ENCODE data around the gene KLF16. TPM values are rescaled to one million over a fixed set of nuclear protein-coding genes. Genes with fewer than 3 reads are reported as not detected.

KLF16 gene
- total RNA-seq, 1 donor from 2014 or later = 26.3 TPM

- Mint-ChIP-seq H3K27me3 (ENCODE audit: unreplicated experiment) (no peaks in the 10 kb centered on the region), H3K4me1 (ENCODE audit: unreplicated experiment) (peaks cover 5% of the 10 kb centered on the region), H3K4me3 (ENCODE audit: unreplicated experiment) (no peak overlapping the region), H3K27ac (ENCODE audit: unreplicated experiment) (no peak overlapping the region), H3K9me3 (ENCODE audit: unreplicated experiment) (no peaks in the 10 kb centered on the region), H3K36me3 (ENCODE audit: unreplicated experiment) (peaks cover 19% of the 10 kb centered on the region)
- no peak for DNase-seq (ENCODE audit: extremely low spot score, unreplicated experiment)
- no peak for TF ChIP-seq CTCF (IDR thresholded peaks at IDR 0.05)
Measured at GRCh38 chr19:1823020-1823419, 40.4 kb downstream of the KLF16 start.

- no peak for TF ChIP-seq CTCF (IDR thresholded peaks at IDR 0.05)
- Mint-ChIP-seq H3K4me3 (ENCODE audit: unreplicated experiment) (no peak overlapping the region), H3K27me3 (ENCODE audit: unreplicated experiment) (no peaks in the 10 kb centered on the region), H3K4me1 (ENCODE audit: unreplicated experiment) (peaks cover 5% of the 10 kb centered on the region), H3K36me3 (ENCODE audit: unreplicated experiment) (peaks cover 20% of the 10 kb centered on the region), H3K9me3 (ENCODE audit: unreplicated experiment) (no peaks in the 10 kb centered on the region), H3K27ac (ENCODE audit: unreplicated experiment) (no peak overlapping the region)
- DNase-seq (ENCODE audit: extremely low spot score, unreplicated experiment) = no peak
Measured at GRCh38 chr19:1822210-1822609, 41.2 kb downstream of the KLF16 start.

GRCh38 chr19:1819341-1820255 lies 43.8 kb downstream of the KLF16 start:
- no peaks in the 10 kb centered on the region for H3K27me3 Mint-ChIP-seq (ENCODE audit: unreplicated experiment)
- no peaks in the 10 kb centered on the region for H3K9me3 Mint-ChIP-seq (ENCODE audit: unreplicated experiment)
- no peak for TF ChIP-seq CTCF (IDR thresholded peaks at IDR 0.05)
- peaks cover 19% of the 10 kb centered on the region for H3K36me3 Mint-ChIP-seq (ENCODE audit: unreplicated experiment)
- no peaks in the 10 kb centered on the region for H3K4me1 Mint-ChIP-seq (ENCODE audit: unreplicated experiment)
- H3K4me3 Mint-ChIP-seq (ENCODE audit: unreplicated experiment) = no peak overlapping the region
- H3K27ac Mint-ChIP-seq (ENCODE audit: unreplicated experiment) = no peak overlapping the region
- no peak for DNase-seq (ENCODE audit: extremely low spot score, unreplicated experiment)

GRCh38 chr19:1818549-1819195 lies 44.7 kb downstream of the KLF16 start:
- no peak for DNase-seq (ENCODE audit: extremely low spot score, unreplicated experiment)
- no peak overlapping the region for H3K4me3 Mint-ChIP-seq (ENCODE audit: unreplicated experiment)
- no peak overlapping the region for H3K27ac Mint-ChIP-seq (ENCODE audit: unreplicated experiment)
- no peaks in the 10 kb centered on the region for H3K9me3 Mint-ChIP-seq (ENCODE audit: unreplicated experiment)
- TF ChIP-seq CTCF (IDR thresholded peaks at IDR 0.05) = no peak
- no peaks in the 10 kb centered on the region for H3K27me3 Mint-ChIP-seq (ENCODE audit: unreplicated experiment)
- H3K36me3 Mint-ChIP-seq (ENCODE audit: unreplicated experiment) = peaks cover 16% of the 10 kb centered on the region
- peaks cover 2% of the 10 kb centered on the region for H3K4me1 Mint-ChIP-seq (ENCODE audit: unreplicated experiment)

GRCh38 chr19:1817553-1818179 lies 45.7 kb downstream of the KLF16 start:
- no peak for TF ChIP-seq CTCF (IDR thresholded peaks at IDR 0.05)
- no peak for DNase-seq (ENCODE audit: extremely low spot score, unreplicated experiment)
- no peaks in the 10 kb centered on the region for H3K27me3 Mint-ChIP-seq (ENCODE audit: unreplicated experiment)
- peaks cover 9% of the 10 kb centered on the region for H3K4me1 Mint-ChIP-seq (ENCODE audit: unreplicated experiment)
- peaks cover 14% of the 10 kb centered on the region for H3K36me3 Mint-ChIP-seq (ENCODE audit: unreplicated experiment)
- no peak overlapping the region for H3K4me3 Mint-ChIP-seq (ENCODE audit: unreplicated experiment)
- no peaks in the 10 kb centered on the region for H3K9me3 Mint-ChIP-seq (ENCODE audit: unreplicated experiment)
- no peak overlapping the region for H3K27ac Mint-ChIP-seq (ENCODE audit: unreplicated experiment)
